ENCODE data around the gene GRAMD1A. TPM values are rescaled to one million over a fixed set of nuclear protein-coding genes. Genes with fewer than 3 reads are reported as not detected.

GRAMD1A gene
- total RNA-seq, 2 experiments from 2014 or later = 84.2 to 124 TPM

DNA sequence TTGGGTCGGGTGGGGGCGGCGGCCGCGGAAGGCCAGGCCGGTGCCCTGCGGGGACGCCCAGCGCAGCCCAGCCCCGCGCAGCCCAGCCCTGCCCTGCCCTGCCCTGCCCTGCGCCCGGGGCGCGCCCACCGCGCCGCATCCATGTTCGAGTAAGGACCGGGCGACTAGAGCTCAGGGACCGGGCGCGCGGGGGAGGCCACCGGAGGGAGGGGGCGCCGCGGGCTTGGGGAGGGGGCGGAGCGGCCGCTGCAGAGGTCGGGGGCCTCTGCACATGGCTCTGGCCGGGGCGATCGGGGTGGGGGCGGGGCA lies 169 bp downstream of the GRAMD1A start:
- H3K4me2 ChIP-seq (ENCODE audit: low read length) = peak overlapping the region; percentile 95
- intact Hi-C loops (cut with micrococcal nuclease; ENCODE audit: unreplicated experiment) = no loop called here
- H3K27ac ChIP-seq (ENCODE audit: low read depth, low read length, poor library complexity, severe bottlenecking) = peak overlapping the region; percentile 88
- no peak for DNase-seq (ENCODE audit: low spot score)
- H3K79me2 ChIP-seq (ENCODE audit: insufficient read depth, low read depth, low read length) = peaks cover 53% of the 10 kb centered on the region
- no peak overlapping the region for H2AFZ ChIP-seq (ENCODE audit: low read length)
- H3K9me3 ChIP-seq (ENCODE audit: low read length) = no peaks in the 10 kb centered on the region
- H3K36me3 ChIP-seq (ENCODE audit: insufficient read depth, low read length) = peaks cover 38% of the 10 kb centered on the region
- peaks cover 6% of the 10 kb centered on the region; the same call in 1 of the 2 replicates for H4K20me1 ChIP-seq (ENCODE audit: insufficient read depth, low read length)
- ChIA-PET CTCF (ENCODE audit: unreplicated experiment) (no interaction called here), POLR2A (interaction anchor here (0.5 kb wide), 1 partner anchor 236 kb away, joined by 4 read pairs; no protein-coding TSS in a partner anchor)
- no TSS peak for BruUV-seq (replicated peaks)
- H3K4me3 ChIP-seq (ENCODE audit: low read depth, low read length, poor library complexity, severe bottlenecking) = peak overlapping the region; percentile 73
- H3K9me2 ChIP-seq (ENCODE audit: insufficient read depth, low read length) = no peaks in the 10 kb centered on the region
- H3K4me1 ChIP-seq (ENCODE audit: insufficient read depth, low read length, poor library complexity, severe bottlenecking) = peaks cover 63% of the 10 kb centered on the region
- TF ChIP-seq, protein P1, sequence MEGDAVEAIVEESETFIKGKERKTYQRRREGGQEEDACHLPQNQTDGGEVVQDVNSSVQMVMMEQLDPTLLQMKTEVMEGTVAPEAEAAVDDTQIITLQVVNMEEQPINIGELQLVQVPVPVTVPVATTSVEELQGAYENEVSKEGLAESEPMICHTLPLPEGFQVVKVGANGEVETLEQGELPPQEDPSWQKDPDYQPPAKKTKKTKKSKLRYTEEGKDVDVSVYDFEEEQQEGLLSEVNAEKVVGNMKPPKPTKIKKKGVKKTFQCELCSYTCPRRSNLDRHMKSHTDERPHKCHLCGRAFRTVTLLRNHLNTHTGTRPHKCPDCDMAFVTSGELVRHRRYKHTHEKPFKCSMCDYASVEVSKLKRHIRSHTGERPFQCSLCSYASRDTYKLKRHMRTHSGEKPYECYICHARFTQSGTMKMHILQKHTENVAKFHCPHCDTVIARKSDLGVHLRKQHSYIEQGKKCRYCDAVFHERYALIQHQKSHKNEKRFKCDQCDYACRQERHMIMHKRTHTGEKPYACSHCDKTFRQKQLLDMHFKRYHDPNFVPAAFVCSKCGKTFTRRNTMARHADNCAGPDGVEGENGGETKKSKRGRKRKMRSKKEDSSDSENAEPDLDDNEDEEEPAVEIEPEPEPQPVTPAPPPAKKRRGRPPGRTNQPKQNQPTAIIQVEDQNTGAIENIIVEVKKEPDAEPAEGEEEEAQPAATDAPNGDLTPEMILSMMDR (conservative IDR thresholded peaks at IDR 0.05; ENCODE audit: low read length) = no peak
- TF ChIP-seq EZH2phosphoT487 (IDR thresholded peaks at IDR 0.05; ENCODE audit: borderline replicate concordance, low read depth, low read length) = no peak

DNA sequence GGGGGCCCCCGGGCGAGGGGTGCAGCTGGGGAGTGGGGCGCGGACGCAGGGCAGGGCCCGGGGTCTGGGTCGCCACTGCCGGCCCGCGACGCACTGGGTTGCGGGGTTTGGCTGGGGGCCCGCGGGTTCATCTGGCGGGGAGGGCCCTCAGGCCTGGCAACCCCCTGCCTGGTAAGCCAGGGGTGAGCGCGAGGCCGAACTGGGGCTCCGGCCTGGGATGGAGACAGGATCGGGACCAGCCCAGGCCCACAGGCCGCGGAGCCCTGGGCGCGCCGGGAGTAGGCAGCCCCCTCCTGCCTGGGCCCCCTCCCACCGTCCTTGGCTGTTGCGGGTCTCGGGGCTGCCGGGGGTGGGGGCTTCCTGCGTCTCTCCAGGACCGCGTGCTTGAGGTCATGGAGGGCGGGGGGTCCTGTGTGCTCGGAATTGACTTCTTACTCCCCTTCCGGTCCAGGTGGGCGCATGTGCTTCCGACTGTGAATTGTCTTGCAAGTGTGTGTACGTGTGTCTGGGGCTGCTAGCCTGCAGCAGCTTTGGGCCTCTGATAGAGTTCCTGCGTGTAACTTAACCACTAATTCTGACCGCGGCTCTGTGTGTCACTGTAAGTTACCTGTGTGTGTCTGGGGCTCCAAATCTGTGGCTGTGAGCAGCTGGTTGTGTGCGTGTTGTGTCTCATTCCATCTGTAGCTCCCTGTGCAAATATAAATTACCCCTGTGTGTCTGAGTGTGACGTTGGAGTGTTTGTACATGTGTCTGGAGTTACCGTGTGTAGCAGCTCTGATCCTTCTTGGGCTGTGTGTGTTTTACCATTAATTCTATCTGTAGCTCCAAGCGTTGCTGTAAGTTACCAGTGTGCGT lies 751 bp downstream of the GRAMD1A start:
- no peak for TF ChIP-seq EZH2phosphoT487 (IDR thresholded peaks at IDR 0.05; ENCODE audit: borderline replicate concordance, low read depth, low read length)
- TF ChIP-seq, protein P1 (conservative IDR thresholded peaks at IDR 0.05; ENCODE audit: low read length) = no peak
- peak overlapping the region; percentile 95 for H3K4me2 ChIP-seq (ENCODE audit: low read length)
- POLR2A ChIA-PET = interaction anchor here (0.5 to 0.7 kb wide), 3 partner anchors 235 to 459 kb away, joined by 3 to 4 read pairs (median 4); no protein-coding TSS in a partner anchor
- H3K36me3 ChIP-seq (ENCODE audit: insufficient read depth, low read length) = peaks cover 44% of the 10 kb centered on the region
- no peaks in the 10 kb centered on the region for H3K9me3 ChIP-seq (ENCODE audit: low read length)
- H4K20me1 ChIP-seq (ENCODE audit: insufficient read depth, low read length) = peaks cover 10% of the 10 kb centered on the region; the same call in 1 of the 2 replicates
- H3K79me2 ChIP-seq (ENCODE audit: insufficient read depth, low read depth, low read length) = peaks cover 58% of the 10 kb centered on the region
- CTCF ChIA-PET (ENCODE audit: unreplicated experiment) = no interaction called here
- peak overlapping the region; percentile 88 for H3K27ac ChIP-seq (ENCODE audit: low read depth, low read length, poor library complexity, severe bottlenecking)
- peak overlapping the region; percentile 73 for H3K4me3 ChIP-seq (ENCODE audit: low read depth, low read length, poor library complexity, severe bottlenecking)
- H3K4me1 ChIP-seq (ENCODE audit: insufficient read depth, low read length, poor library complexity, severe bottlenecking) = peaks cover 63% of the 10 kb centered on the region
- BruUV-seq (replicated peaks) = no TSS peak
- H3K9me2 ChIP-seq (ENCODE audit: insufficient read depth, low read length) = no peaks in the 10 kb centered on the region
- DNase-seq (ENCODE audit: low spot score) = peak; percentile 89
- intact Hi-C loops (cut with micrococcal nuclease; ENCODE audit: unreplicated experiment) = no loop called here
- no peak overlapping the region for H2AFZ ChIP-seq (ENCODE audit: low read length)

DNA sequence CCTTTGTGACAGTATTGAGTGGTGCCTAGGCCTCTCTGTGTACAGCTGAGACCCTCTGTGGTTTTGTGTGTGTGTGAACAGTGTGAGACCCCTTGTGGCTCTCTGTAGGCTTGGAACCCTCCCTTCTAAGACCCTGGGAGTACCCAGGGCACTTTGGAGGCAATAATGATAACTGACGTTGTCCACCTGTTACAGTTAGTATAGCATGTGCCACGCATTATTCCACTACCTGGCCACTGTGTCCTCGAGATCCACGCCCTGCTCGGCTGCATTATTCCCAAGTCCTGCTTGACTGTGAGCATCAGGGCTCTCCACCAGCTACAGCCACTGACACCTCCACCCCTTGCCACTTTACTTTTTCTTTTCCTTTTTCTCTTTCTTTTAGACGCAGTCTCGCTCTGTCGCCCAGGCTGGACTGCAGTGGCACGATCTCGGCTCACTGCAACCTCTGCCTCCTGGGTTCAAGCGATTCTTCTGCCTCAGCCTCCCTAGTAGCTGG lies 2.0 kb downstream of the GRAMD1A start:
- peaks cover 10% of the 10 kb centered on the region; the same call in 1 of the 2 replicates for H4K20me1 ChIP-seq (ENCODE audit: insufficient read depth, low read length)
- no peaks in the 10 kb centered on the region for H3K9me2 ChIP-seq (ENCODE audit: insufficient read depth, low read length)
- no peaks in the 10 kb centered on the region for H3K9me3 ChIP-seq (ENCODE audit: low read length)
- no TSS peak for BruUV-seq (replicated peaks)
- peak overlapping the region; percentile 88 for H3K27ac ChIP-seq (ENCODE audit: low read depth, low read length, poor library complexity, severe bottlenecking)
- DNase-seq (ENCODE audit: low spot score) = no peak
- H3K4me2 ChIP-seq (ENCODE audit: low read length) = peak overlapping the region; percentile 95
- peak overlapping the region; percentile 73 for H3K4me3 ChIP-seq (ENCODE audit: low read depth, low read length, poor library complexity, severe bottlenecking)
- peaks cover 56% of the 10 kb centered on the region for H3K36me3 ChIP-seq (ENCODE audit: insufficient read depth, low read length)
- TF ChIP-seq, protein P1 (conservative IDR thresholded peaks at IDR 0.05; ENCODE audit: low read length) = no peak
- TF ChIP-seq EZH2phosphoT487 (IDR thresholded peaks at IDR 0.05; ENCODE audit: borderline replicate concordance, low read depth, low read length) = no peak
- peaks cover 57% of the 10 kb centered on the region for H3K4me1 ChIP-seq (ENCODE audit: insufficient read depth, low read length, poor library complexity, severe bottlenecking)
- no peak overlapping the region for H2AFZ ChIP-seq (ENCODE audit: low read length)
- intact Hi-C loops (cut with micrococcal nuclease; ENCODE audit: unreplicated experiment) = loop anchor here (2.0 kb wide), 1 partner anchor 29 kb away; no protein-coding TSS in a partner anchor
- ChIA-PET POLR2A (no interaction called here), CTCF (ENCODE audit: unreplicated experiment) (no interaction called here)
- peaks cover 69% of the 10 kb centered on the region for H3K79me2 ChIP-seq (ENCODE audit: insufficient read depth, low read depth, low read length)
